OCI-LY7 (cell line): ENCODE results near the gene EFNA3.

Experiments used
- CTCF ChIP-seq: fragments of 200-600 bp; sonication (generic); conservative IDR thresholded peaks from 2 replicates; pipeline ENCODE4 v1.5.1; 2014; ENCODE audit warnings: mild to moderate bottlenecking, antibody characterized with exemption, low read length, moderate library complexity, mixed read lengths
- EZH2phosphoT487 ChIP-seq: fragments of 200-600 bp; sonication (generic); IDR thresholded peaks from 2 replicates; pipeline ENCODE4 v1.6.1; 2018; ENCODE audit warnings: low read depth, borderline replicate concordance, mild to moderate bottlenecking, mixed run types, antibody characterized with exemption, low read length, moderate library complexity, mixed read lengths

- TF ChIP-seq CTCF (no peak), EZH2phosphoT487 (no peak)
Measured at GRCh38 chr1:155131285-155131684, 52.6 kb downstream of the EFNA3 start.
